Activated naive CD8-positive, alpha-beta T cell (primary cell): ENCODE results near the gene EMP1.

Experiments
- H3K27ac Mint-ChIP-seq: one replicate; pipeline ENCODE4 v1.8.0; 2021; ENCODE audit warnings: mixed read lengths
- H3K27me3 Mint-ChIP-seq: one replicate; pipeline ENCODE4 v1.8.0; 2021; ENCODE audit warnings: mixed read lengths
- H3K36me3 Mint-ChIP-seq: one replicate; pipeline ENCODE4 v1.8.0; 2021; ENCODE audit warnings: mixed read lengths
- H3K4me1 Mint-ChIP-seq: one replicate; pipeline ENCODE4 v1.8.0; 2021; ENCODE audit warnings: low read depth, mixed read lengths
- H3K4me3 Mint-ChIP-seq: one replicate; pipeline ENCODE4 v1.8.0; 2021; ENCODE audit warnings: mild to moderate bottlenecking, mixed read lengths
- H3K9me3 Mint-ChIP-seq: one replicate; pipeline ENCODE4 v1.8.0; 2021; ENCODE audit warnings: low read depth, mixed read lengths

Gene EMP1

DNA sequence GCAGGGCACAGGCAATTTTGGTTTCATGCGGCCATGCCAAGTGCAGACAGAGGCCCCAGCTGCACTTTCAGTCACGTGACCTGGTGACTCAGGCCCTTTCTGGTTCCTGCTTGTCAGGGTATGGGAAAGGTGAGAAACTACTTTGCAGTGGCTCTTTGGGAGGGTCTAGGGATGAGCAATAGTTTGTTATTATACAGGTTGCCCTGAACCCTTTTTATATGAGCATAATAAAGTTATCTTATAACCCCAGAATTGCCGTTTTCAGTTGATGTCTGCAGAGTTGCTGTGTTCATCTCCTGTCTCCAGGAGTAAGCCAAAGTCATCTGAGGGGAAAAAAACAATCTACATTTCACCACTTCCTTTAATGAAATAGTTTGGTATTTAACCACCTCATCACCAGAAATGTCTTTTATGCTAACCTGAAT lies 30.9 kb upstream of the EMP1 start:
- Mint-ChIP-seq H3K36me3 (no peaks in the 10 kb centered on the region), H3K27me3 (no peaks in the 10 kb centered on the region), H3K4me3 (peak overlapping the region; percentile 38), H3K4me1 (peaks cover 24% of the 10 kb centered on the region), H3K27ac (peak overlapping the region; percentile 59), H3K9me3 (no peaks in the 10 kb centered on the region)

DNA sequence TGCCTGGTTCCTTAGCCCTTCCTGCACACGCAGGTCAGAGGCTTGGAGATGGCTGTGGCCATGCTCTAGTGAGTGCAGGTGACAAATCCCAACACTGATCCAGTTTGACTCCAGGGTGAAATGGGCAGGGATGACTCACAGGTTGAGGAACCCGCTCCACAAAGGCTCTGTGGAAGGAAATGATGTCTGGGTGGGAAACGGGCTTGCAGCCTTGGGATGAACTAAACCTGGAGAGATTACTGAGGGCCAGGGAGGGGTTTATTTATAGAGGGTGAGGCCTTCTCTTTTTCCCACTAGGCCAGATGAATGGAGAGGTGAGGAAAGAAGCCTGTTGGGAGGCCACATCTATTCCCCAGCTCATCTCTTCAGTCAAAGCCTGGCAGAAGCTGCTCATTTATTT lies 29.3 kb upstream of the EMP1 start:
- Mint-ChIP-seq H3K27me3 (no peaks in the 10 kb centered on the region), H3K27ac (no peak overlapping the region)

DNA sequence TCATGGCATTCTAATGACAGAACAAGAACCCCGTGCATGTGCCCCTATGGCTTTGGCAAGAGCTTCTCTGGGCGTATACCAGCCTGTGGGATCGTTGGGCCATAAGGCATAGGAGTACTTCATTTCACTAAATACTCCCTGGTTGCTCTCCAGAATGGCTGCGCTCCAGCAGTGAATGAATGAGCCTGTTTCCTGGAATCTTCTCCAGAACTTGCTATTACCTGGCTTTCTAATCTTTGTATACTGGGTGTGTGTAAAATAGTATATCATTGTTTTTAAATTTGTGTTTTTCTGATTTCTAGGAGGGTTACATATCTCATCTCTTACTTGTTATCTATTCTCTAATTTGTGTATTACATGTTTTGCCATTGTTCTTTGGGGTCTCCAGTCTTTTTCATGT lies 28.6 kb upstream of the EMP1 start:
- Mint-ChIP-seq H3K4me3 (no peak overlapping the region), H3K4me1 (peaks cover 24% of the 10 kb centered on the region), H3K9me3 (no peaks in the 10 kb centered on the region), H3K36me3 (no peaks in the 10 kb centered on the region), H3K27ac (no peak overlapping the region), H3K27me3 (no peaks in the 10 kb centered on the region)

More for the DNA sequence above, 29.3 kb upstream of the EMP1 start:
- H3K4me3 Mint-ChIP-seq: no peak overlapping the region
- H3K36me3 Mint-ChIP-seq: no peaks in the 10 kb centered on the region
- H3K4me1 Mint-ChIP-seq: peaks cover 24% of the 10 kb centered on the region
- H3K9me3 Mint-ChIP-seq: no peaks in the 10 kb centered on the region

DNA sequence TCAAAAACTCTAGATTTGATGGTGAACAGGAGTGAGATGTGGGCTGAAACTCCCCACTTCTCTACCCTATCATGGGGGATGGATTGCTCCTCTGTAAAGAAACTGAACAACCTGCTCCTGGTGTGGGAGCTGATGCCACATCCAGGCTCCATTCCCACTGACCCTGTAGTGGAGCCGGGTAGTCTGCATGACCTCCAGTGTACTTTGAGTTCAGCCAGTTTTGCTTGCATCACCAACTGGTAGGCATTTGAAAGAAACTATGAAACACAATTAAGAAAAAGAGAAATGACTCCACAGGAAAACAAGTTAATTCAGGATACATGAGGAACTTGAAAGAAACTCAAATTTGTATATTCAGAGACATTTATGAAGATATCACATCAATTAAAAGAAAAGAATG lies 27.3 kb upstream of the EMP1 start:
- Mint-ChIP-seq H3K27ac (no peak overlapping the region), H3K4me3 (no peak overlapping the region), H3K27me3 (peaks cover 2% of the 10 kb centered on the region), H3K36me3 (no peaks in the 10 kb centered on the region), H3K9me3 (no peaks in the 10 kb centered on the region), H3K4me1 (peaks cover 26% of the 10 kb centered on the region)

DNA sequence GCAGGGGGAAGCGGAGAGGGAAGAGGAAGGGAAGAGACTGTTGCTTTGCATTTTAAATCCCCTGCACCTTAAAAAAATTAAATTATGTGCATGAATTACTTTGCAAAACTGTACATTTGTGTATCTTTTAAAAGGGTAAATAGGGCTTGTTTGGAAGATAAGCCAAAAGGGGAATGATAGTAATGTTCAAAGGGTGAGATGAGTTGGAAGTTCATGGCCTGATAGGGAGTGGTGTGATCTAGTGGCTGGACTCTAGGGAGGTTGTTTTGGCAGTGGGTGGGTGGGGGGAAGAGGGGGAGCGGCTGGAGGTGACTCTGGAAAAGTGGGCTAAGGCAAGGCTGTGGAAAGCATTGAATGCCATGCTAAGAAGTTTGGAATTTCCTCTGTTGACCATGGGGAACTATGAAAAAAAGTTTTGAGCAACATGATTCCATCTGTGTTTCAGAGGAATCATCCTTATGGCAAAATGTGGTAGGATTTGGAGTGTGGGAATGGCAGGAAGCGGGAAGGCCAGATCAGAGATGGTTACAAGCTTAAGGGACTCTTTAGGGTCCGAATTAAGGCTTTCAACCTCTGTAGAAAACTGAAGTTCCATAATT lies 25.5 kb upstream of the EMP1 start:
- Mint-ChIP-seq H3K4me1 (peaks cover 10% of the 10 kb centered on the region), H3K27me3 (peaks cover 2% of the 10 kb centered on the region), H3K27ac (no peak overlapping the region), H3K4me3 (no peak overlapping the region), H3K36me3 (no peaks in the 10 kb centered on the region), H3K9me3 (no peaks in the 10 kb centered on the region)

DNA sequence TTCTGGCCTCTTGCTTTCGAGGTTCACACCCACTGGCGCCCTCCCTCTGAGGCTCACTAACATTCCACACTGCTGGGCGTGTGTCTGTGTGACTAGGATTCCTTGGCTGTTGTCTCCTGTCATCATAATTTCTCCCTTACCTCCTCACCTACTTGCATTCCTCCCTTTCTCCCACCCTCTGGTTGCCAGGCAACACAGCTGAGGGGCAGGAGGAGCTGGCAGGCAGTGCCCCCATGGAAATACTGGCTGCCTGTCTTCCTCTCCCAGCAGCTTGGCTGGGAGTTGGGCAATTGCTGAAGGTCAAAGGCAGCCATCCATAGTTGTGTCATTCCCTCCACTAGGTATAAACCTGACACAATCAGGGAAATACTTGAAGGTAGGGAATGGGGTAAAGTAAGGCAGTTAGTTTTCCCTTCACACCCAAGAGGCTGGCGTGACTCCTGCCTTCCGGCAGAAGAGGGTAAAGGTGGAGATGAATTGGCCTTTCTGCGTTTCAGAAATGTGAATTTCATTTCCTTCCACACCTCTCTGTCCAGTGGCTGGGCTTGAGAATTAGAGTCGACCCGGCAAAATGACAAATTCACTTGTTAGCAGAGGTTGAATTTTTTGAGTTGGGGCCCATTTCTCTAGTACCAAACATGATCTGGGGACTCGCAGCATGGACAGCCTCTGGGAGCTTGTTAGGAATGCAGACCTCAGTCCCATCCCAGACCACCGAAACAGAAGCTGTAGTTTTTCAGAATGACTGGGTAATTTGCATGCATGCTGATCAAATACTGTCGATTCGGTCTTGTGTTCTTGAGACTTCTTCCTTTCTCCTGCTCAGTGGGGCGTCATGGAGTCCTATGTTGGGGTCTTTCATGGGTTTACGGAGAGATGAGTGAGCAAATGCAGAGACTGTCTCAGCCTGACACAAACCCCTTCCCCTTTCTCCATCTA lies 24.3 kb upstream of the EMP1 start:
- H3K4me3 Mint-ChIP-seq: no peak overlapping the region
- no peaks in the 10 kb centered on the region for H3K9me3 Mint-ChIP-seq
- no peaks in the 10 kb centered on the region for H3K36me3 Mint-ChIP-seq
- peaks cover 2% of the 10 kb centered on the region for H3K27me3 Mint-ChIP-seq
- H3K27ac Mint-ChIP-seq: no peak overlapping the region
- peaks cover 3% of the 10 kb centered on the region for H3K4me1 Mint-ChIP-seq

DNA sequence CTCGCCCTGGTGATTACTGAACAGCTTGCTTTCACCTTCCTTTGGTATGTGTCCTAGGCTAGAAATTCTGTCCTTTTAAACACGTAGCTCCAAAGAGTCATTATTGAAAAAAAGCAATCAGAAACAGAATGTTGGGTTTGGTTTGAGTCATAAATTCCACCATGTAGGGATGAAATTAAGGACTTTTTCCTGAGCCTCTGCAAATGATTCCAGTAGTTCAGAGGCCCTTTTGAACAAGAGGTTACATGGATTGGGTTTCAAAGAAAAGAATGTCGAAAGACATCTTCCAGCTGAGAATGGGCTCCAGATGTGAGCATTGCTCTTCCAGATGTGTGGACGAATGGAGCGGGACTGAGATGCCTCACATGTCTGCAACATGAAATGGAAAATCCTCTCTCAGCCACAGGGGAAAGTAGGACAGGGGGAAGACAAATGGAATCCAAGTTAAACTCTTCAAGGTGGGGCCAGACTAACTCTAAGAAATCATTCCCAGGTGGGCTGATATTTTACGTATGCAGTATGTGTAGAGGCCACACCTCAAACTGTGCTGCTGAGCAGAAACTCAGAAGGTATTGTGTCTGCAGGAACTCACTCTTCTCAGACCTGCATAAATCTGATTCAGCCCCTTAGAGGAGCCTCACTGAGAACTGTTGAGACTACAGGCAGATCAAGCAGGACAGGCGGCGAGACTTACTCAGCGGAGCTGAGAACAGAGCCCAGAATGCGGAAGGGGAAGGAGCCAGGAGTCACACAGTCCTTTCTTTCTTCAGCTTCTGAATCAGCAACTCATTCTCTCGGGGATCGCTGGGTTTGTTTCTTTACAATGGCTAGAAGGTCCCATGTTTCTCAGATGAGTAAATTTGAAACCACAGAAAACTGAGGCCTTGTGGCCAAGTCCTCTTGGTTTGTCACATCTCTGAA lies 23.3 kb upstream of the EMP1 start:
- peaks cover 10% of the 10 kb centered on the region for H3K4me1 Mint-ChIP-seq
- H3K27ac Mint-ChIP-seq: no peak overlapping the region
- H3K36me3 Mint-ChIP-seq: no peaks in the 10 kb centered on the region
- H3K27me3 Mint-ChIP-seq: peaks cover 2% of the 10 kb centered on the region
- H3K9me3 Mint-ChIP-seq: no peaks in the 10 kb centered on the region
- H3K4me3 Mint-ChIP-seq: no peak overlapping the region

DNA sequence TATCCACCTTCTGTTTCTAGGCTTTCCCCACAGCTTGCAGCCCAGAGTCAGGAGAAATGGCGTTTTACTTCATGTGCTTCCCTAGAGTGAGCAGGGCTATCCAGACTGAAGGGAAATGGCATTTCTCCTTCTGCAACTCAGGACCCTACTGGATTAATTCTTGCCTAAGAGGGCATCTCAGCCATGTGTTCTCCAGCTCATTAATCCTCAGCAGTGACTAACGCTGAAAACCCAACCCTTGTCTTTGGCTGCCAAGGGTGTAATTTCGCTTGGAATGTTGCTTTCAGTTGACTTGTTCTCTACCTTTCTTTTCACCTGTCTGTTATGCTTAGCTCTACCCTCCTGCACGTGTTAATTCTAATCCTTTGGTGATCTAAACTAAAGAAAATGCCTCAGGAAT lies 21.0 kb upstream of the EMP1 start:
- no peak overlapping the region for H3K27ac Mint-ChIP-seq
- peaks cover 2% of the 10 kb centered on the region for H3K27me3 Mint-ChIP-seq
- H3K4me1 Mint-ChIP-seq: peaks cover 30% of the 10 kb centered on the region
- H3K4me3 Mint-ChIP-seq: no peak overlapping the region
- H3K9me3 Mint-ChIP-seq: no peaks in the 10 kb centered on the region
- H3K36me3 Mint-ChIP-seq: no peaks in the 10 kb centered on the region

DNA sequence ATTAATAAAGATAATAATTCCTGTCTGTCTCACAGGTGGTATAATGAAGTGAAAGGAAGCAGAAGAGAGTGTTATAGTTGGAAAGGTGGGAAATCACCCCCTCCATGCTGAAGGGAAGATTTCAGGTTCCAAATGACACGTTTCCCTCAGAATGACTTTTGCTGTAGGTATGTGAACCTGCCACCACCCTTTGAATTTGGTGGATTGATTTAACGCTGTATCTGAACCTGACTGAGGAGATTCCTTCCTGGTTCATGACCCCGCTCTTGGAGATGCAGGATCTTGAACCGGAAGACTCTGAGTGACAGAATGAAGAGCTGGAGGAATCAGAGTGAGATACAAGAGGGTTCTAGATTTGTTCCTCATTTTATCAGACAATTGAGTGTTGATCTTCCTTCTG lies 20.3 kb upstream of the EMP1 start:
- Mint-ChIP-seq H3K4me1 (peaks cover 33% of the 10 kb centered on the region), H3K36me3 (no peaks in the 10 kb centered on the region), H3K27me3 (peaks cover 2% of the 10 kb centered on the region), H3K27ac (no peak overlapping the region), H3K9me3 (no peaks in the 10 kb centered on the region), H3K4me3 (no peak overlapping the region)

DNA sequence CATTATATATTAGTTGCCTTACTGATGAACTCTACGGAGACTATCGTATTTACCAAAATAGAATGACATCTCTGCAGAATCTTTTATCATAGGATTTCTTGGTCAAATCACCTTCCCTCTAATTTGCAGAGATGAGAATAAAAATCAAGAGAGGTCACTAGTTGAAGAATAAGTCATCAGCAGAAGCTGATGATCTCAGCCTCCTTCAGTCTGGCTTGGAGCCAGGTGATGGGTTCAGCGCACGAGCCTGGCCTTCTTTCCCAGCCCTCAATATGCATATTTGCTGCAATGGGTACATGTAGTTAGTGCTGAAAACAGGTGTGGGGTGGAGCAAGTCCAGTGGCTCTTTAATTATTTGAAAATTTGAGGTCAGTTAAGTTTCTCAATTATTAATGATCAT lies 19.2 kb upstream of the EMP1 start:
- Mint-ChIP-seq H3K9me3 (no peaks in the 10 kb centered on the region), H3K27ac (no peak overlapping the region), H3K4me1 (peaks cover 36% of the 10 kb centered on the region), H3K27me3 (peaks cover 2% of the 10 kb centered on the region), H3K4me3 (no peak overlapping the region), H3K36me3 (no peaks in the 10 kb centered on the region)

DNA sequence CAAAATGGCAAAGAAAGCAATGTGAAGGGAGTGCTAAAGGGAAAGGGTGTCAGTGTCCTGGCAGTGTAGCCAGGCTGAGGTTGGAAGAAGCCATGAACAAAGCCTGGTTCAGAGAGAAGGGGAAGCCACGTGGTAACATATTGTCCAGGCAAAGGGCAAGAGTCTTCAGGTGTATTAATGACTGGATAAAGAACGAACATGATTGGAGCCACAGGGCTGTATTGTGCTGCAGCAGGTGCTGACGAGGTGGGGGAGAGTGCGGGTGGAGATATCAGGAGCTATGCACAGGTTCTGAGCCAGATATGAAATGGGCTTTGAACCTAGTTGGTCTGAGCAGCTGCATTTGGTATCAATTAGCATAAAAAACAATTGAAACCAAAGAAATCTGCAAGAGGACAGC lies 18.6 kb upstream of the EMP1 start:
- peaks cover 2% of the 10 kb centered on the region for H3K27me3 Mint-ChIP-seq
- peak overlapping the region; percentile 2 for H3K4me3 Mint-ChIP-seq
- no peaks in the 10 kb centered on the region for H3K36me3 Mint-ChIP-seq
- peaks cover 36% of the 10 kb centered on the region for H3K4me1 Mint-ChIP-seq
- no peaks in the 10 kb centered on the region for H3K9me3 Mint-ChIP-seq
- no peak overlapping the region for H3K27ac Mint-ChIP-seq

DNA sequence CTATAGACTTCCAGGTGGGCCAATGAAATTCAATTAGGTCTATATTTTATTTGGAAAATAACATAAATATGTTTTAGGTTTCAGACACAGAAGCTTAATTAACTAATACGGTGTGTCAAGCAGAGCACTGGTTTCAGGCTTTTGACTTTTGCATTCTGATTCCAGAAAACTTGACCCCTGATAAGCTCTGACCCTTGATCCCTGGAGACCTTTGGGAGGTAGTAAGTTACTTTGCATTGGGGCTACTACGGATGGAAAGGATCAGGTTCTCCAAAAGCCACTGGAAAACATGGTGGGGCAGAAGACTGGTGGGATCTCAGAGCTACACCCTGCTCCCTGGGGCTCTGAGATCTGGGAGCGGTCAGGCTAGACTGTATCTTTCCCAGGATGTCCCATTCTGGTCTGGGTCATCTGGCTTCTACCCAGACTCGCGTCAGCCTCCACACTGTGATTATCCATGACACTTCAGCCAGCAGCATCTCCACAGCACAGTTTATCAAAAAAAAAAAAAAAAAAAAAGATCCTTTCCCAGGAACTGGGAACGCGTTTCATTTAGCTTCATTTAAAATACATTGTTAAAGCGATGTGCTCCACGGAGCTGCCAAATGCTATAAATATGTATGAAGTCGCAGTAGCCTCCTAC lies 17.8 kb upstream of the EMP1 start:
- no peaks in the 10 kb centered on the region for H3K9me3 Mint-ChIP-seq
- H3K27me3 Mint-ChIP-seq: no peaks in the 10 kb centered on the region
- H3K4me1 Mint-ChIP-seq: peaks cover 35% of the 10 kb centered on the region
- peak overlapping the region; percentile 76 for H3K4me3 Mint-ChIP-seq
- no peaks in the 10 kb centered on the region for H3K36me3 Mint-ChIP-seq
- no peak overlapping the region for H3K27ac Mint-ChIP-seq

DNA sequence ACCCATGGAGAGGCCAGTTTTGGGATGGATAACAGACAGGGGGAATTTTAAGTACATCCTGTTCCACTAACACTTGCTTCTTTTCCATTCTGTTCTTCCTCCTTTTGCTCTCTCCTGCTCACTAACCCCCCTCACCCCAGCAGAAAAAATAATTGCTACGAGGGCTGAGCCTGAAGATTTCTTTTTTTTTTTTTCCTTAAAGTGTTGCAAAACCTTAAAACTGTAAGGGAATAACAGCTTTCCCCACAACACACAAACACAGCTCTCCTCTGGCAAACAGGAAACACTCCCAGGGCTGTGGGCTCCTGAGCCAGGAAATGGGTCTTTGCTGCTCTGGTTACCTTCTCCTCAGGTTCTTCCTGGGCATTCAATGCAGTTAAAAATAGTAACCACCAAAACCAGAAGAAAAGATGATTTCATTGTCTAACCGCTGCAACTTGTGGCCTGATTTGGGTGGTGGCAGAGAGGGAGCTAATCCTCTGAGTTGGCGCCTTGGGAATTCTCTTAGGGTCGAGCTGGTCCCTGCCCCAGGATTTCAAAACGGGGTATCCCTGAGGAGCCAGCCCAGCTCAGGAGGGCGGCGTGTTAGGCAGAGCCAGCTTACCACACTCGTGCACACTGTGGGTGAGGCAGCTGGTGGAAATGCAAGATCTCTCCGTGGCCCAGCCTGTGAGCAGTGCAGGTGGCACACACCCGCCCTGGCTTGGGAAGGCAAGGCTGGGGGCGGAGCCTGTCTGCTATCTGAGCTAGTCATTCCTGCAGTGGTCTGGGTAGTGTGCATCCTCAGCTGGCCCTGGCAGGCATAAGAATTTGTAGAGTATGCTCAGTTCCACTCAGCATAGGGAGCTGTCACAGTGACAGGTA lies 17.1 kb upstream of the EMP1 start:
- Mint-ChIP-seq H3K4me3 (peak overlapping the region; percentile 76), H3K27ac (peak overlapping the region; percentile 52), H3K4me1 (peaks cover 33% of the 10 kb centered on the region), H3K9me3 (no peaks in the 10 kb centered on the region), H3K36me3 (no peaks in the 10 kb centered on the region), H3K27me3 (no peaks in the 10 kb centered on the region)
